Endometrium (tissue), 2 donors: ENCODE data around the gene NRXN3.

ENCODE experiments used
- FAIRE-seq: peaks from 2 replicates; lab custom pipeline; 2012; peaks lifted over from hg19 to GRCh38; lab: Jason Lieb, UNC
- donor health status: control.
- donor health status: control.

The NRXN3 gene

GRCh38 chr14:79831195-79831892 lies 1661.2 kb downstream of the NRXN3 start:
- FAIRE-seq: no peak

- no peak for FAIRE-seq
Measured at GRCh38 chr14:79833781-79834180, 1663.6 kb downstream of the NRXN3 start.

- FAIRE-seq: no peak
Measured at GRCh38 chr14:79834868-79835267, 1664.7 kb downstream of the NRXN3 start.

GRCh38 chr14:79836577-79836976 lies 1666.4 kb downstream of the NRXN3 start:
- FAIRE-seq: no peak

- no peak for FAIRE-seq
Measured at GRCh38 chr14:79837699-79838098, 1667.5 kb downstream of the NRXN3 start.

GRCh38 chr14:79840103-79840502 lies 1669.9 kb downstream of the NRXN3 start:
- no peak for FAIRE-seq

GRCh38 chr14:79840831-79841230 lies 1670.7 kb downstream of the NRXN3 start:
- FAIRE-seq: no peak

GRCh38 chr14:79841433-79841832 lies 1671.3 kb downstream of the NRXN3 start:
- no peak for FAIRE-seq

- FAIRE-seq: no peak
Measured at GRCh38 chr14:79842270-79842669, 1672.1 kb downstream of the NRXN3 start.

GRCh38 chr14:79852950-79853744 lies 1683.0 kb downstream of the NRXN3 start:
- no peak for FAIRE-seq

- FAIRE-seq: no peak
Measured at GRCh38 chr14:79855789-79856188, 1685.6 kb downstream of the NRXN3 start.

- FAIRE-seq: no peak
Measured at GRCh38 chr14:79856381-79856780, 1686.2 kb downstream of the NRXN3 start.

- FAIRE-seq: no peak
Measured at GRCh38 chr14:79861111-79861510, 1690.9 kb downstream of the NRXN3 start.

GRCh38 chr14:79862045-79862444 lies 1691.9 kb downstream of the NRXN3 start:
- no peak for FAIRE-seq

GRCh38 chr14:79871136-79871535 lies 1701.0 kb downstream of the NRXN3 start:
- no peak for FAIRE-seq

GRCh38 chr14:79878229-79878628 lies 1708.1 kb downstream of the NRXN3 start:
- FAIRE-seq: no peak

- FAIRE-seq: no peak
Measured at GRCh38 chr14:79878785-79879184, 1708.6 kb downstream of the NRXN3 start.

- no peak for FAIRE-seq
Measured at GRCh38 chr14:79881299-79881698, 1711.1 kb downstream of the NRXN3 start.

- no peak for FAIRE-seq
Measured at GRCh38 chr14:79890527-79890926, 1720.4 kb downstream of the NRXN3 start.

- FAIRE-seq: peak; percentile 37
Measured at GRCh38 chr14:79896009-79896408, 1725.8 kb downstream of the NRXN3 start.

- FAIRE-seq: no peak
Measured at GRCh38 chr14:79899610-79900009, 1729.4 kb downstream of the NRXN3 start.

GRCh38 chr14:79904497-79904896 lies 1734.3 kb downstream of the NRXN3 start:
- no peak for FAIRE-seq

- FAIRE-seq: no peak
Measured at GRCh38 chr14:79906994-79907393, 1736.8 kb downstream of the NRXN3 start.

GRCh38 chr14:79910086-79910485 lies 1739.9 kb downstream of the NRXN3 start:
- FAIRE-seq: no peak
